Glutamatergic neuron (in vitro differentiated cells): ENCODE measurements around the gene SSBP4. TPM values are rescaled to one million over a fixed set of nuclear protein-coding genes. Genes with fewer than 3 reads are reported as not detected.

ENCODE experiments used
- DNase-seq: peaks from one replicate; pipeline ENCODE4 v3.0.0; 2022
- H3K27ac Mint-ChIP-seq: one replicate; pipeline ENCODE4 v1.8.0; 2020; ENCODE audit warnings: mild to moderate bottlenecking, mixed read lengths, inconsistent platforms; ENCODE audit not compliant: unreplicated experiment
- H3K27me3 Mint-ChIP-seq: one replicate; pipeline ENCODE4 v1.8.0; 2020; ENCODE audit warnings: mild to moderate bottlenecking, moderate library complexity, mixed read lengths, inconsistent platforms; ENCODE audit not compliant: unreplicated experiment
- H3K36me3 Mint-ChIP-seq: one replicate; pipeline ENCODE4 v1.8.0; 2020; ENCODE audit warnings: mild to moderate bottlenecking, mixed read lengths, inconsistent platforms; ENCODE audit not compliant: unreplicated experiment
- H3K4me1 Mint-ChIP-seq: one replicate; pipeline ENCODE4 v1.8.0; 2020; ENCODE audit warnings: mild to moderate bottlenecking, low read depth, mixed read lengths, inconsistent platforms; ENCODE audit not compliant: unreplicated experiment
- H3K4me3 Mint-ChIP-seq: one replicate; pipeline ENCODE4 v1.8.0; 2020; ENCODE audit warnings: mild to moderate bottlenecking, mixed read lengths, inconsistent platforms; ENCODE audit not compliant: unreplicated experiment
- H3K9me3 Mint-ChIP-seq: one replicate; pipeline ENCODE4 v1.8.0; 2020; ENCODE audit warnings: mild to moderate bottlenecking, moderate library complexity, mixed read lengths, inconsistent platforms; ENCODE audit not compliant: unreplicated experiment
- CTCF ChIP-seq: fragments of 200-600 bp; sonication (generic); IDR thresholded peaks from one replicate; pipeline ENCODE4 v1.5.0; 2021; ENCODE audit not compliant: partially characterized antibody, unreplicated experiment
- total RNA-seq: library from RNA; stranded (reverse); fragmentation: NEBNext Ultra II Directional; extraction: Animal tissue kit (Norgen Biotek cat#: 25700); gene quantifications from one replicate; pipeline ENCODE4 v1.2.1, GENCODE V29; 2021; ENCODE audit not compliant: unreplicated experiment

The SSBP4 gene
- total RNA-seq, 1 donor from 2014 or later: 177 TPM

GRCh38 chr19:18421371-18421959 lies 2.3 kb downstream of the SSBP4 start:
- Mint-ChIP-seq H3K27ac (peak overlapping the region; percentile 64), H3K9me3 (peaks cover 22% of the 10 kb centered on the region), H3K36me3 (no peaks in the 10 kb centered on the region), H3K4me3 (peak overlapping the region; percentile 95), H3K4me1 (peaks cover 26% of the 10 kb centered on the region), H3K27me3 (peaks cover 14% of the 10 kb centered on the region)
- DNase-seq: no peak
- no peak for TF ChIP-seq CTCF

GRCh38 chr19:18422530-18423191 lies 3.5 kb downstream of the SSBP4 start:
- Mint-ChIP-seq H3K27me3 (peaks cover 14% of the 10 kb centered on the region), H3K4me3 (peak overlapping the region; percentile 73), H3K36me3 (no peaks in the 10 kb centered on the region), H3K9me3 (peaks cover 22% of the 10 kb centered on the region), H3K4me1 (peaks cover 25% of the 10 kb centered on the region), H3K27ac (peak overlapping the region; percentile 62)
- no peak for TF ChIP-seq CTCF
- no peak for DNase-seq

- Mint-ChIP-seq H3K4me3 (peak overlapping the region; percentile 73), H3K27me3 (peaks cover 14% of the 10 kb centered on the region), H3K4me1 (peaks cover 27% of the 10 kb centered on the region), H3K27ac (peak overlapping the region; percentile 62), H3K9me3 (peaks cover 23% of the 10 kb centered on the region), H3K36me3 (no peaks in the 10 kb centered on the region)
- no peak for TF ChIP-seq CTCF
- no peak for DNase-seq
These were observed 4.2 kb downstream of the SSBP4 start for GRCh38 chr19:18423258-18424020.

GRCh38 chr19:18424122-18424889 lies 5.1 kb downstream of the SSBP4 start:
- no peak overlapping the region for H3K27ac Mint-ChIP-seq
- no peak for TF ChIP-seq CTCF
- peaks cover 25% of the 10 kb centered on the region for H3K4me1 Mint-ChIP-seq
- H3K36me3 Mint-ChIP-seq: no peaks in the 10 kb centered on the region
- H3K9me3 Mint-ChIP-seq: peaks cover 22% of the 10 kb centered on the region
- DNase-seq: no peak
- peak overlapping the region; percentile 59 for H3K4me3 Mint-ChIP-seq
- H3K27me3 Mint-ChIP-seq: peaks cover 11% of the 10 kb centered on the region
